Measurements from ENCODE around the gene HACD2.

- no peak for TF ChIP-seq POLR2AphosphoS5 (IDR thresholded peaks at IDR 0.05; ENCODE audit: borderline replicate concordance, low read depth, low read length)
- no peak for TF ChIP-seq EZH2 (IDR thresholded peaks at IDR 0.05)
- TF ChIP-seq FOXP2 (optimal IDR thresholded peaks at IDR 0.05; ENCODE audit: control extremely low read depth, extremely low read length, insufficient read depth), result no peak
Observed at GRCh38 chr3:123528130-123528529, 56.7 kb downstream of the HACD2 start.

Measured in SK-N-MC (cell line).